Urinary bladder (tissue), 4 donors: ENCODE results near the gene TMCO4. TPM values are rescaled to one million over a fixed set of nuclear protein-coding genes. Genes with fewer than 3 reads are reported as not detected.
A peak's percentile ranks its signal among the peaks of the same experiment; 100 is the strongest.
"Not testable (repeated sequence)": the region's sequence is repeated elsewhere in the genome, so short reads cannot be mapped to it uniquely, and the experiment has no call there.

ENCODE experiments used
- DNase-seq: peaks from one replicate; pipeline ENCODE4 v3.0.0-alpha.2; 2015; ENCODE audit errors: extremely low spot score
- H3K27ac ChIP-seq: one replicate; pipeline ENCODE4 v1.5.1; 2013; ENCODE audit warnings: low read depth, mild to moderate bottlenecking, moderate library complexity
- H3K36me3 ChIP-seq: one replicate; pipeline ENCODE4 v1.6.1; 2013; ENCODE audit warnings: mild to moderate bottlenecking, moderate library complexity; ENCODE audit not compliant: insufficient read depth
- H3K4me1 ChIP-seq: one replicate; pipeline ENCODE4 v1.6.1; 2013; ENCODE audit warnings: mild to moderate bottlenecking, moderate library complexity; ENCODE audit not compliant: insufficient read depth
- H3K4me3 ChIP-seq: one replicate; pipeline ENCODE4 v1.5.1; 2013; ENCODE audit warnings: low read depth, low read length
- WGBS: extraction: QIAGEN DNeasy Blood & Tissue Kit; methylation state at CpG from one replicate; pipeline ENCODE4 v1.1.7; 2013; 5-methylcytosine and 5-hydroxymethylcytosine counted together
- polyA plus RNA-seq: library from polyadenylated mRNA; stranded (reverse); fragments of 200-250 nt; gene quantifications from one replicate; pipeline ENCODE4 v1.2.3, GENCODE V29; 2013
- total RNA-seq: library from RNA; depleted of rRNA; stranded (reverse); fragments of >200 nt; gene quantifications from one replicate; pipeline ENCODE4 v1.2.3, GENCODE V29; 2014
- donor health status: healthy with polysubstance abuse.
- donor health status: healthy.

Gene TMCO4
- total and polyA plus RNA-seq, 2 donors = 12.7 to 19.9 TPM

- 71% methylated on average over 9 of the region's 9 CpGs for WGBS
- no peak for DNase-seq
- Histone ChIP-seq H3K36me3 (no peaks in the 10 kb centered on the region), H3K4me3 (peak overlapping the region; percentile 82), H3K27ac (peak overlapping the region; percentile 53), H3K4me1 (peaks cover 2% of the 10 kb centered on the region)
Measured at GRCh38 chr1:19646377-19647319, 153.1 kb downstream of the TMCO4 start.

- H3K4me1 ChIP-seq = peaks cover under 1% of the 10 kb centered on the region
- H3K27ac ChIP-seq = peak overlapping the region; percentile 87
- 20% methylated on average over 30 of the region's 30 CpGs for WGBS
- no peak for DNase-seq
- H3K36me3 ChIP-seq = no peaks in the 10 kb centered on the region
- peak overlapping the region; percentile 82 for H3K4me3 ChIP-seq
Measured at GRCh38 chr1:19645411-19646251, 154.1 kb downstream of the TMCO4 start.

- no peaks in the 10 kb centered on the region for H3K36me3 ChIP-seq
- H3K4me3 ChIP-seq = peak overlapping the region; percentile 82
- under 1% methylated on average over 71 of the region's 71 CpGs for WGBS
- peak overlapping the region; percentile 87 for H3K27ac ChIP-seq
- no peaks in the 10 kb centered on the region for H3K4me1 ChIP-seq
- DNase-seq = no peak
Measured at GRCh38 chr1:19644681-19645410, 154.9 kb downstream of the TMCO4 start.

- H3K27ac ChIP-seq = peak overlapping the region; percentile 87
- no peaks in the 10 kb centered on the region for H3K4me1 ChIP-seq
- peak overlapping the region; percentile 82 for H3K4me3 ChIP-seq
- H3K36me3 ChIP-seq = no peaks in the 10 kb centered on the region
- DNase-seq = no peak
- under 1% methylated on average over 51 of the region's 51 CpGs for WGBS
Measured at GRCh38 chr1:19644395-19644680, 155.4 kb downstream of the TMCO4 start.

GRCh38 chr1:19643602-19644394 is 155.9 kb downstream of the TMCO4 start, which contains the start of gene NBL1:
Gene NBL1, plus strand, starts transcription at chr1:19644311. Its CDS starts 10,720 bp downstream, at chr1:19655031.
- no peak for DNase-seq
- H3K4me1 ChIP-seq = no peaks in the 10 kb centered on the region
- WGBS = 1% methylated on average over 88 of the region's 90 CpGs
- H3K27ac ChIP-seq = peak within 1 kb of the TSS; percentile 91
- peak within 1 kb of the TSS; percentile 82 for H3K4me3 ChIP-seq
- no peaks in the 10 kb centered on the region for H3K36me3 ChIP-seq

- no peaks in the 10 kb centered on the region for H3K36me3 ChIP-seq
- DNase-seq = no peak
- H3K4me3 ChIP-seq = peak overlapping the region; percentile 82
- no peaks in the 10 kb centered on the region for H3K4me1 ChIP-seq
- whole genome bisulfite sequencing = 72% methylated on average over 7 of the region's 7 CpGs
- H3K27ac ChIP-seq = peak overlapping the region; percentile 91
Measured at GRCh38 chr1:19643121-19643520, 156.6 kb downstream of the TMCO4 start.

- H3K36me3 ChIP-seq = no peaks in the 10 kb centered on the region
- H3K4me1 ChIP-seq = no peaks in the 10 kb centered on the region
- DNase-seq = no peak
- H3K4me3 ChIP-seq = no peak overlapping the region
- WGBS = 49% methylated on average over 14 of the region's 14 CpGs
- peak overlapping the region; percentile 28 for H3K27ac ChIP-seq
Measured at GRCh38 chr1:19640363-19641316, 159.1 kb downstream of the TMCO4 start.

- Histone ChIP-seq H3K4me3 (no peak overlapping the region), H3K27ac (peak overlapping the region; percentile 28), H3K4me1 (no peaks in the 10 kb centered on the region), H3K36me3 (no peaks in the 10 kb centered on the region)
- no peak for DNase-seq
- WGBS = 65% methylated on average over 3 of the region's 3 CpGs
Measured at GRCh38 chr1:19639999-19640362, 159.7 kb downstream of the TMCO4 start.

- 80% methylated on average over 10 of the region's 10 CpGs for WGBS
- H3K27ac ChIP-seq, DNase-seq, H3K4me3 ChIP-seq, H3K4me1 ChIP-seq, H3K36me3 ChIP-seq: not testable (repeated sequence)
Measured at GRCh38 chr1:19639228-19639627, 160.5 kb downstream of the TMCO4 start.

- DNase-seq = no peak
- 93% methylated on average over 10 of the region's 10 CpGs for WGBS
Measured at GRCh38 chr1:19637606-19638005, 162.1 kb downstream of the TMCO4 start.

GRCh38 chr1:19636749-19637148 is 163.0 kb downstream of the TMCO4 start:
- H3K36me3 ChIP-seq, H3K4me1 ChIP-seq, H3K27ac ChIP-seq, DNase-seq, H3K4me3 ChIP-seq: not testable (repeated sequence)
- 96% methylated on average over 10 of the region's 10 CpGs for WGBS

More at GRCh38 chr1:19637606-19638005, 162.1 kb downstream of the TMCO4 start:
- H3K36me3 ChIP-seq = no peaks in the 10 kb centered on the region
- H3K4me1 ChIP-seq = no peaks in the 10 kb centered on the region
- no peak overlapping the region for H3K27ac ChIP-seq
- H3K4me3 ChIP-seq = no peak overlapping the region

GRCh38 chr1:19636065-19636464 is 163.7 kb downstream of the TMCO4 start:
- DNase-seq = no peak
- WGBS = 92% methylated on average over 5 of the region's 5 CpGs
- Histone ChIP-seq H3K36me3 (no peaks in the 10 kb centered on the region), H3K4me1 (no peaks in the 10 kb centered on the region), H3K27ac (no peak overlapping the region), H3K4me3 (no peak overlapping the region)
